CD4-positive, alpha-beta T cell treated with Interleukin-4 for 1 hour (primary cell): Measurements from ENCODE around the gene PXMP2.
"Not testable (repeated sequence)": the region's sequence is repeated elsewhere in the genome, so short reads cannot be mapped to it uniquely, and the experiment has no call there.

Experiments used
- DNase-seq, 2 donors: peaks; one replicate each; pipeline ENCODE4 v3.0.0-alpha.2; 2020 to 2022

PXMP2 gene

GRCh38 chr12:132660996-132661395 lies 26.4 kb upstream of the PXMP2 start:
- no peak for DNase-seq

- no peak for DNase-seq
Measured at GRCh38 chr12:132661972-132662371, 25.4 kb upstream of the PXMP2 start.

GRCh38 chr12:132662901-132663755 lies 24.3 kb upstream of the PXMP2 start:
- no peak for DNase-seq

- DNase-seq, result no peak
Measured at GRCh38 chr12:132664206-132665148, 22.9 kb upstream of the PXMP2 start.

GRCh38 chr12:132665149-132665491 lies 22.3 kb upstream of the PXMP2 start:
- no peak for DNase-seq

GRCh38 chr12:132665794-132666193 lies 21.6 kb upstream of the PXMP2 start:
- no peak for DNase-seq

GRCh38 chr12:132668191-132669088 lies 18.9 kb upstream of the PXMP2 start:
- DNase-seq, result no peak

- no peak for DNase-seq
Measured at GRCh38 chr12:132669166-132669879, 18.1 kb upstream of the PXMP2 start.

- DNase-seq, result peak in 1 of 2 donors; percentile 3
Measured at GRCh38 chr12:132672116-132672515, 15.3 kb upstream of the PXMP2 start.

GRCh38 chr12:132672678-132673077 lies 14.7 kb upstream of the PXMP2 start:
- DNase-seq, result no peak

- DNase-seq, result no peak
Measured at GRCh38 chr12:132673288-132674179, 13.9 kb upstream of the PXMP2 start.

- no peak for DNase-seq
Measured at GRCh38 chr12:132674561-132674960, 12.8 kb upstream of the PXMP2 start.

GRCh38 chr12:132675757-132676432 lies 11.5 kb upstream of the PXMP2 start:
- no peak for DNase-seq

GRCh38 chr12:132677492-132677891 lies 9.9 kb upstream of the PXMP2 start:
- DNase-seq, result no peak

GRCh38 chr12:132685400-132685799 lies 2.0 kb upstream of the PXMP2 start:
- DNase-seq, result no peak

- no peak for DNase-seq
Measured at GRCh38 chr12:132686825-132687210, 569 bp upstream of the PXMP2 start.

- DNase-seq, result no peak
Measured at GRCh38 chr12:132689227-132689626, 1.8 kb downstream of the PXMP2 start.

- no peak for DNase-seq
Measured at GRCh38 chr12:132690112-132690511, 2.7 kb downstream of the PXMP2 start.

GRCh38 chr12:132692030-132692429 lies 4.6 kb downstream of the PXMP2 start:
- not testable (repeated sequence) for DNase-seq

GRCh38 chr12:132694888-132695287 lies 7.5 kb downstream of the PXMP2 start:
- DNase-seq, result not testable (repeated sequence)
